Activated naive CD4-positive, alpha-beta T cell treated with Interleukin-2 at 50 U/mL for 16 hours (primary cell): ENCODE results near the gene SERPINB2.

Experiments
- DNase-seq: peaks from one replicate; pipeline ENCODE4 v3.0.0-alpha.2; 2020

SERPINB2 gene

GRCh38 chr18:63887424-63887823 lies at the start of gene SERPINB2:
SERPINB2 (plus strand) TSS chr18:63887705; CDS start chr18:63891445, 3,740 bp downstream.
- no peak for DNase-seq

- DNase-seq, result no peak
Measured at GRCh38 chr18:63843008-63843407, 44.5 kb upstream of the SERPINB2 start.

GRCh38 chr18:63844254-63844653 lies 43.3 kb upstream of the SERPINB2 start:
- no peak for DNase-seq

GRCh38 chr18:63848159-63848558 lies 39.3 kb upstream of the SERPINB2 start:
- no peak for DNase-seq

GRCh38 chr18:63850020-63850419 lies 37.5 kb upstream of the SERPINB2 start:
- no peak for DNase-seq

- DNase-seq, result no peak
Measured at GRCh38 chr18:63850636-63851035, 36.9 kb upstream of the SERPINB2 start.

GRCh38 chr18:63858456-63858855 lies 29.0 kb upstream of the SERPINB2 start:
- DNase-seq, result no peak

GRCh38 chr18:63859781-63860475 lies 27.6 kb upstream of the SERPINB2 start:
- DNase-seq, result no peak

- no peak for DNase-seq
Measured at GRCh38 chr18:63860531-63860930, 27.0 kb upstream of the SERPINB2 start.

GRCh38 chr18:63867368-63868125 lies 20.0 kb upstream of the SERPINB2 start:
- no peak for DNase-seq

- DNase-seq, result no peak
Measured at GRCh38 chr18:63868546-63868945, 19.0 kb upstream of the SERPINB2 start.

GRCh38 chr18:63869374-63869773 lies 18.1 kb upstream of the SERPINB2 start:
- DNase-seq, result no peak

- DNase-seq, result no peak
Measured at GRCh38 chr18:63869851-63870250, 17.7 kb upstream of the SERPINB2 start.

GRCh38 chr18:63871836-63872235 lies 15.7 kb upstream of the SERPINB2 start:
- DNase-seq, result no peak

GRCh38 chr18:63872586-63872985 lies 14.9 kb upstream of the SERPINB2 start:
- DNase-seq, result no peak

GRCh38 chr18:63878343-63878742 lies 9.2 kb upstream of the SERPINB2 start:
- DNase-seq, result no peak

- DNase-seq, result no peak
Measured at GRCh38 chr18:63878925-63879324, 8.6 kb upstream of the SERPINB2 start.

- no peak for DNase-seq
Measured at GRCh38 chr18:63879709-63880108, 7.8 kb upstream of the SERPINB2 start.

GRCh38 chr18:63881851-63882250 lies 5.7 kb upstream of the SERPINB2 start:
- no peak for DNase-seq

- no peak for DNase-seq
Measured at GRCh38 chr18:63882333-63883141, 5.0 kb upstream of the SERPINB2 start.

GRCh38 chr18:63883617-63884016 lies 3.9 kb upstream of the SERPINB2 start:
- no peak for DNase-seq

GRCh38 chr18:63888470-63889190 lies 1.1 kb downstream of the SERPINB2 start:
- no peak for DNase-seq

- no peak for DNase-seq
Measured at GRCh38 chr18:63889626-63890025, 2.1 kb downstream of the SERPINB2 start.
